ENCODE results near the gene TOPBP1.
"Not testable (repeated sequence)": the region's sequence is repeated elsewhere in the genome, so short reads cannot be mapped to it uniquely, and the experiment has no call there.

The TOPBP1 gene

GRCh38 chr3:133674290-133674919 lies 12.7 kb upstream of the TOPBP1 start:
- no peak for DNase-seq (ENCODE audit: low read depth)

- DNase-seq (ENCODE audit: low read depth), result no peak
Observed at GRCh38 chr3:133673746-133674145, 12.0 kb upstream of the TOPBP1 start.

- no peak for DNase-seq (ENCODE audit: low read depth)
Observed at GRCh38 chr3:133672461-133672860, 10.7 kb upstream of the TOPBP1 start.

- DNase-seq (ENCODE audit: low read depth), result no peak
Observed at GRCh38 chr3:133670525-133670995, 8.8 kb upstream of the TOPBP1 start.

GRCh38 chr3:133669949-133670524 lies 8.3 kb upstream of the TOPBP1 start:
- DNase-seq (ENCODE audit: low read depth), result no peak

- DNase-seq (ENCODE audit: low read depth), result no peak
Observed at GRCh38 chr3:133667118-133667517, 5.4 kb upstream of the TOPBP1 start.

- not testable (repeated sequence) for DNase-seq (ENCODE audit: low read depth)
Observed at GRCh38 chr3:133665188-133665587, 3.4 kb upstream of the TOPBP1 start.

GRCh38 chr3:133663569-133664313 lies 2.0 kb upstream of the TOPBP1 start:
- DNase-seq (ENCODE audit: low read depth), result no peak

- DNase-seq (ENCODE audit: low read depth), result no peak
Observed at GRCh38 chr3:133662278-133662651, 524 bp upstream of the TOPBP1 start.

GRCh38 chr3:133659806-133660205 lies 1.9 kb downstream of the TOPBP1 start:
- DNase-seq (ENCODE audit: low read depth), result no peak

- no peak for DNase-seq (ENCODE audit: low read depth)
Observed at GRCh38 chr3:133655731-133656515, 5.8 kb downstream of the TOPBP1 start.

GRCh38 chr3:133649486-133650068 lies 12.2 kb downstream of the TOPBP1 start:
- DNase-seq (ENCODE audit: low read depth), result no peak

GRCh38 chr3:133644768-133645167 lies 17.0 kb downstream of the TOPBP1 start:
- DNase-seq (ENCODE audit: low read depth), result peak; percentile 84

GRCh38 chr3:133643611-133644010 lies 18.1 kb downstream of the TOPBP1 start:
- DNase-seq (ENCODE audit: low read depth), result no peak

- no peak for DNase-seq (ENCODE audit: low read depth)
Observed at GRCh38 chr3:133641254-133641653, 20.5 kb downstream of the TOPBP1 start.

GRCh38 chr3:133633439-133633838 lies 28.3 kb downstream of the TOPBP1 start:
- no peak for DNase-seq (ENCODE audit: low read depth)

- no peak for DNase-seq (ENCODE audit: low read depth)
Observed at GRCh38 chr3:133629146-133629545, 32.6 kb downstream of the TOPBP1 start.

- DNase-seq (ENCODE audit: low read depth), result no peak
Observed at GRCh38 chr3:133627789-133628188, 34.0 kb downstream of the TOPBP1 start.

GRCh38 chr3:133620066-133620784 lies 41.5 kb downstream of the TOPBP1 start:
- DNase-seq (ENCODE audit: low read depth), result no peak

GRCh38 chr3:133611534-133611933 lies 50.2 kb downstream of the TOPBP1 start:
- DNase-seq (ENCODE audit: low read depth), result no peak

GRCh38 chr3:133610031-133610430 lies 51.7 kb downstream of the TOPBP1 start:
- DNase-seq (ENCODE audit: low read depth), result no peak
